Transverse colon (tissue), 4 donors: Measurements from ENCODE around the gene DHDDS. TPM values are rescaled to one million over a fixed set of nuclear protein-coding genes. Genes with fewer than 3 reads are reported as not detected.

Experiments used
- DNase-seq: peaks from one replicate; pipeline ENCODE4 v3.0.0-alpha.2; 2019
- H3K27ac ChIP-seq, 4 donors: fragments of 200-600 bp; sonication (generic); 2 replicates each; pipeline ENCODE4 v1.5.1; 2016 to 2018; ENCODE audit warnings: inconsistent platforms in 4 of 4
- H3K27me3 ChIP-seq: fragments of 200-600 bp; sonication (generic); 2 replicates; pipeline ENCODE4 v1.5.1; 2017; ENCODE audit warnings: inconsistent platforms
- H3K36me3 ChIP-seq, 4 donors: fragments of 200-600 bp; sonication (generic); 2 replicates each; pipeline ENCODE4 v1.5.1; 2017 to 2019; ENCODE audit warnings: inconsistent platforms in 4 of 4
- H3K4me1 ChIP-seq, 4 donors: fragments of 200-600 bp; sonication (generic); 2 replicates each; pipeline ENCODE4 v1.5.1; 2017 to 2020; ENCODE audit warnings: inconsistent platforms in 4 of 4
- H3K4me3 ChIP-seq, 4 donors: fragments of 200-600 bp; sonication (generic); 1 replicate in 1 of 4; 2 replicates in 3 of 4; pipeline versions ENCODE4 v1.5.1 to v1.6.1; 2017 to 2019; ENCODE audit warnings: inconsistent platforms in 4 of 4
- H3K9me3 ChIP-seq, 2 donors: fragments of 200-600 bp; sonication (generic); 2 replicates each; pipeline ENCODE4 v1.5.1; 2017 to 2019; ENCODE audit warnings: inconsistent platforms in 2 of 2
- EP300 ChIP-seq: sonication (generic); formaldehyde crosslinking; IDR thresholded peaks from one replicate; pipeline ENCODE4 v1.6.1; 2017; ENCODE audit warnings: antibody characterized with exemption, low read depth
- POLR2A ChIP-seq: fragments of 450-650 bp; IDR thresholded peaks from one replicate; pipeline ENCODE4 v1.6.1; 2016; ENCODE audit warnings: antibody characterized with exemption, mild to moderate bottlenecking, moderate library complexity
- POLR2AphosphoS5 ChIP-seq, 3 donors: sonication (generic); formaldehyde crosslinking; IDR thresholded peaks; one replicate each; pipeline ENCODE4 v1.6.1; 2016; ENCODE audit warnings: antibody characterized with exemption in 3 of 3
- WGBS, 2 donors: methylation state at CpG; one replicate each; pipeline ENCODE4 v1.1.5; 2018; ENCODE audit warnings: low coverage in 1 of 2; 5-methylcytosine and 5-hydroxymethylcytosine counted together
- in situ Hi-C, 4 donors: fragments of 200-750 bp; cut with MboI; loops; one replicate each; pipeline versions ENCODE4 v1.15.0 to v1.15.1; 2017; ENCODE audit warnings: low sequenced_read_pairs in 3 of 4, low pct_ligation_motif_present in 1 of 4, low pct_unique_long_range_greater_than_20kb in 1 of 4
- intact Hi-C: fragments of 100-400 bp; cut with DNase I; formaldehyde crosslinking; loops from one replicate; pipeline ENCODE4 v1.15.1; 2023; ENCODE audit warnings: low total_unique reads
- total RNA-seq, 4 donors: library from RNA; depleted of rRNA; stranded (reverse); fragments of >200 nt; gene quantifications; one replicate each; pipeline ENCODE4 v1.1.0, GENCODE V29; 2016
- TF ChIP-seq, protein P1 (sequence below), 5 experiments: fragments of 200-600 bp in 3 of 5; fragments of 450-650 bp in 2 of 5; sonication (generic) in 3 of 5; IDR thresholded peaks; 1 replicate in 2 of 5; 2 replicates in 3 of 5; pipeline ENCODE4 v1.5.1; 2016 to 2017; ENCODE audit warnings: antibody characterized with exemption in 5 of 5, inconsistent platforms in 3 of 5, mild to moderate bottlenecking in 2 of 5, moderate library complexity in 1 of 5

The DHDDS gene
- total RNA-seq, 4 donors from 2014 or later: 83.4 to 204 (median 131) TPM

DNA sequence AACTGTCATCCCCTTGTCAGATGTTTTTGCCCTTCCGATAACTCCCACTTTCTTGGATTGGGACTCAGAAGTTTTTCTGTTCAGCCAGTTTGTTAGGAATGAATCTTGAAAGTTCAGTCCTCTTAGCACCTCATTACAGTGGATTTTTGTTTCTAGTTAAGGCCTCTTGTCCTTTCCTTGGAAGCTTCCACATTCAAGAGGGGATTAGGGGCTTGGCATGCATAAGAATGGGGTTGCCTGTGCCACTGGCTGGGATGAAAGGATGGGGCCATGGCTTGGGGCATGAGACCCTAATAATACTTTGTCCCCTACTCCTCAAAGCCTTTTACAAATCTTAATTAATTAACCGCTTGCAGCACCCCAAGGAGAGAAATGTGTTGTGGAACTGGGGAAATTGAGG lies 2.4 kb upstream of the DHDDS start:
- intact Hi-C loops (no loop called here), in situ Hi-C loops (no loop called here)
- TF ChIP-seq, protein P1, sequence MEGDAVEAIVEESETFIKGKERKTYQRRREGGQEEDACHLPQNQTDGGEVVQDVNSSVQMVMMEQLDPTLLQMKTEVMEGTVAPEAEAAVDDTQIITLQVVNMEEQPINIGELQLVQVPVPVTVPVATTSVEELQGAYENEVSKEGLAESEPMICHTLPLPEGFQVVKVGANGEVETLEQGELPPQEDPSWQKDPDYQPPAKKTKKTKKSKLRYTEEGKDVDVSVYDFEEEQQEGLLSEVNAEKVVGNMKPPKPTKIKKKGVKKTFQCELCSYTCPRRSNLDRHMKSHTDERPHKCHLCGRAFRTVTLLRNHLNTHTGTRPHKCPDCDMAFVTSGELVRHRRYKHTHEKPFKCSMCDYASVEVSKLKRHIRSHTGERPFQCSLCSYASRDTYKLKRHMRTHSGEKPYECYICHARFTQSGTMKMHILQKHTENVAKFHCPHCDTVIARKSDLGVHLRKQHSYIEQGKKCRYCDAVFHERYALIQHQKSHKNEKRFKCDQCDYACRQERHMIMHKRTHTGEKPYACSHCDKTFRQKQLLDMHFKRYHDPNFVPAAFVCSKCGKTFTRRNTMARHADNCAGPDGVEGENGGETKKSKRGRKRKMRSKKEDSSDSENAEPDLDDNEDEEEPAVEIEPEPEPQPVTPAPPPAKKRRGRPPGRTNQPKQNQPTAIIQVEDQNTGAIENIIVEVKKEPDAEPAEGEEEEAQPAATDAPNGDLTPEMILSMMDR (IDR thresholded peaks at IDR 0.05): no peak
- TF ChIP-seq POLR2A (no peak), POLR2AphosphoS5 (IDR thresholded peaks at IDR 0.05) (no peak), EP300 (no peak)
- no peak overlapping the region for H3K4me3 ChIP-seq
- no peaks in the 10 kb centered on the region for H3K36me3 ChIP-seq
- WGBS, 2 donors: 85 to 93% methylated on average over 2 of the region's 2 CpGs
- DNase-seq: no peak
- H3K4me1 ChIP-seq: peaks cover 4 to 29% (median 26%) of the 10 kb centered on the region in 4 donors
- H3K9me3 ChIP-seq: no peaks in the 10 kb centered on the region
- peaks cover 14% of the 10 kb centered on the region for H3K27me3 ChIP-seq
- no peak overlapping the region for H3K27ac ChIP-seq

- peaks cover 0 to 17% (median 7%) of the 10 kb centered on the region in 4 donors for H3K36me3 ChIP-seq
- H3K4me1 ChIP-seq: peaks cover 4 to 30% (median 26%) of the 10 kb centered on the region in 4 donors
- WGBS, 2 donors: 16 to 45% methylated on average over 3 of the region's 3 CpGs
- no peaks in the 10 kb centered on the region for H3K9me3 ChIP-seq
- DNase-seq: peak; percentile 46
- H3K4me3 ChIP-seq: peak overlapping the region; percentile 37 to 87 (median 68)
- TF ChIP-seq, protein P1 (IDR thresholded peaks at IDR 0.05): no peak
- peak in 2 of 3 donors; percentile 13 to 35 for TF ChIP-seq POLR2AphosphoS5 (IDR thresholded peaks at IDR 0.05)
- no peaks in the 10 kb centered on the region for H3K27me3 ChIP-seq
- intact Hi-C loops: no loop called here
- H3K27ac ChIP-seq: peak overlapping the region; percentile 84 to 97 (median 90)
- in situ Hi-C loops: no loop called here
These were observed 672 bp downstream of the DHDDS start for GRCh38 chr1:26432793-26433192.

DNA sequence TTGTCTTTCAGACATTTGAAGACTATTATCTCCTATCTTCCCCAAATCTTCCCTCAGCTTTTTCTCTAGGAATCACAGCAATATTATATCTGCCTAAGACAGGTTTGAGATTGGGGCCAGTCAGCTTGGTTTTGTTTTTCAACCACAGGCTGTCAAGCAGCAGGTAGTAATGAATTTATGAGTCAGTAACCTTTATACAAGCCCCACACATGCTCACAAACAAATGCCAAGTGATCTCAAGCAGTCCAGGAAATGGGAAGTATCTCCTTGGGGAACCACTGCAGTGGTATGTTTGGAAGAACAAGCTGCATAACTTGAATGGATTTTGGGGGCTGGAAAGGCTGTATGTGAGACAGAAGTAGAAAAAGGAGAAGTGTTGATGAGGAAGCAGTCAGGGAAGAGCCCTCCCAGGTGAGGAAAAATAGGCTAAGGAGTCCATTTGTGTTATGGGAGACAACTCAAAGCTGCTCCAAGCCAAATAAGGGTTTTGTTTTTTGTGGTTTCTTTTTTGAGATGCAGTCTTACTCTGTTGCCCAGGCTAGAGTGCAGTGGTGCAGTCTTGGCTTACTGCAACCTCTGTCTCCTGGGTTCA lies 2.1 kb downstream of the DHDDS start:
- Histone ChIP-seq H3K27me3 (no peaks in the 10 kb centered on the region), H3K4me1 (peaks cover 4 to 30% (median 26%) of the 10 kb centered on the region in 4 donors), H3K27ac (peak overlapping the region in 2 of 4 donors; percentile 93 to 97), H3K36me3 (peaks cover 0 to 31% (median 14%) of the 10 kb centered on the region in 4 donors), H3K4me3 (no peak overlapping the region), H3K9me3 (no peaks in the 10 kb centered on the region)
- in situ Hi-C loops: no loop called here
- TF ChIP-seq EP300 (no peak), POLR2AphosphoS5 (IDR thresholded peaks at IDR 0.05) (no peak), POLR2A (no peak)
- TF ChIP-seq, protein P1 (IDR thresholded peaks at IDR 0.05): no peak
- intact Hi-C loops: no loop called here
- no peak for DNase-seq

DNA sequence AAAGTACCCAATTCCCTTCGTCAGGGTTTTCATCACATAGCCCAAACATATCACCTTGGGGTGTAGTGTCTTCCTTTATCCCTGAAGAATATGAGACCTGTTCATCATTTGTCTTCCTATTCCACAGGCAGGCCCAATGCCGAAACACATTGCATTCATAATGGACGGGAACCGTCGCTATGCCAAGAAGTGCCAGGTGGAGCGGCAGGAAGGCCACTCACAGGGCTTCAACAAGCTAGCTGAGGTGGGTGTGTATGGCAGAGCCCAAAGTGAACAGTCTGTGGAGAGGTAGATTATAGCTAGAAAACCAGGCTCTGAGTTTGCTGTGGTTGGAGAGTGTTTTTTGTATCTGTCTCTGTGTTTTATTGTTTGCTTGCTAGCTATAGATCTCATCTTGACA lies 5.9 kb downstream of the DHDDS start:
- Histone ChIP-seq H3K27ac (no peak overlapping the region), H3K36me3 (peaks cover 0 to 60% (median 27%) of the 10 kb centered on the region in 4 donors), H3K27me3 (no peaks in the 10 kb centered on the region), H3K9me3 (no peaks in the 10 kb centered on the region), H3K4me1 (peaks cover 3 to 18% (median 15%) of the 10 kb centered on the region in 4 donors), H3K4me3 (no peak overlapping the region)
- no peak for DNase-seq
- TF ChIP-seq, protein P1 (IDR thresholded peaks at IDR 0.05): no peak
- no peak for TF ChIP-seq EP300
- no peak for TF ChIP-seq POLR2AphosphoS5 (IDR thresholded peaks at IDR 0.05)
- TF ChIP-seq POLR2A: no peak
- 95 to 97% methylated on average over 4 to 6 of the region's 6 CpGs for WGBS, 2 donors
- in situ Hi-C loops: no loop called here
- intact Hi-C loops: no loop called here
